ENCODE measurements around the gene KLHL20. TPM values are rescaled to one million over a fixed set of nuclear protein-coding genes. Genes with fewer than 3 reads are reported as not detected.
"Not testable (repeated sequence)": the region's sequence is repeated elsewhere in the genome, so short reads cannot be mapped to it uniquely, and the experiment has no call there.

Gene KLHL20
- total RNA-seq, 6 donors from 2014 or later: 8.5 to 37.8 (median 31.3) TPM

DNA sequence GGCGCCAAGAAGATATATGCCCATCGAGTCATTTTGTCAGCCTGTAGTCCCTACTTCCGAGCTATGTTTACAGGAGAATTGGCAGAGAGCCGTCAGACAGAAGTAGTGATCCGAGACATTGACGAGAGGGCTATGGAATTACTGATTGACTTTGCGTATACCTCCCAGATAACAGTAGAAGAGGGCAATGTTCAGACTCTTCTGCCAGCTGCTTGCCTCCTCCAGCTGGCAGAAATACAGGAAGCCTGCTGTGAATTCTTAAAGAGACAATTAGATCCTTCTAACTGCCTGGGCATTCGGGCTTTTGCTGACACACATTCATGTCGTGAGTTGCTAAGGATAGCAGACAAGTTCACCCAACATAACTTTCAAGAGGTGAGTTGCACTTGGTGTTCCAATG lies 19.1 kb downstream of the KLHL20 start:
- Histone ChIP-seq H3K27me3 (no peaks in the 10 kb centered on the region), H3K9me3 (no peaks in the 10 kb centered on the region), H3K4me3 (no peak overlapping the region), H3K36me3 (peaks cover 3 to 28% (median 16%) of the 10 kb centered on the region in 4 donors), H3K4me1 (no peaks in the 10 kb centered on the region), H3K27ac (no peak overlapping the region)
- DNase-seq: no peak
- 89 to 94% methylated on average over 9 of the region's 9 CpGs for WGBS, 2 donors
- ATAC-seq (ENCODE audit: low FRiP score in 2 of 2): no peak
- TF ChIP-seq POLR2AphosphoS5 (IDR thresholded peaks at IDR 0.05): no peak
- TF ChIP-seq, protein P1, sequence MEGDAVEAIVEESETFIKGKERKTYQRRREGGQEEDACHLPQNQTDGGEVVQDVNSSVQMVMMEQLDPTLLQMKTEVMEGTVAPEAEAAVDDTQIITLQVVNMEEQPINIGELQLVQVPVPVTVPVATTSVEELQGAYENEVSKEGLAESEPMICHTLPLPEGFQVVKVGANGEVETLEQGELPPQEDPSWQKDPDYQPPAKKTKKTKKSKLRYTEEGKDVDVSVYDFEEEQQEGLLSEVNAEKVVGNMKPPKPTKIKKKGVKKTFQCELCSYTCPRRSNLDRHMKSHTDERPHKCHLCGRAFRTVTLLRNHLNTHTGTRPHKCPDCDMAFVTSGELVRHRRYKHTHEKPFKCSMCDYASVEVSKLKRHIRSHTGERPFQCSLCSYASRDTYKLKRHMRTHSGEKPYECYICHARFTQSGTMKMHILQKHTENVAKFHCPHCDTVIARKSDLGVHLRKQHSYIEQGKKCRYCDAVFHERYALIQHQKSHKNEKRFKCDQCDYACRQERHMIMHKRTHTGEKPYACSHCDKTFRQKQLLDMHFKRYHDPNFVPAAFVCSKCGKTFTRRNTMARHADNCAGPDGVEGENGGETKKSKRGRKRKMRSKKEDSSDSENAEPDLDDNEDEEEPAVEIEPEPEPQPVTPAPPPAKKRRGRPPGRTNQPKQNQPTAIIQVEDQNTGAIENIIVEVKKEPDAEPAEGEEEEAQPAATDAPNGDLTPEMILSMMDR (IDR thresholded peaks at IDR 0.05): no peak
- no peak for TF ChIP-seq EP300 (IDR thresholded peaks at IDR 0.05)
- TF ChIP-seq POLR2A (IDR thresholded peaks at IDR 0.05): no peak

DNA sequence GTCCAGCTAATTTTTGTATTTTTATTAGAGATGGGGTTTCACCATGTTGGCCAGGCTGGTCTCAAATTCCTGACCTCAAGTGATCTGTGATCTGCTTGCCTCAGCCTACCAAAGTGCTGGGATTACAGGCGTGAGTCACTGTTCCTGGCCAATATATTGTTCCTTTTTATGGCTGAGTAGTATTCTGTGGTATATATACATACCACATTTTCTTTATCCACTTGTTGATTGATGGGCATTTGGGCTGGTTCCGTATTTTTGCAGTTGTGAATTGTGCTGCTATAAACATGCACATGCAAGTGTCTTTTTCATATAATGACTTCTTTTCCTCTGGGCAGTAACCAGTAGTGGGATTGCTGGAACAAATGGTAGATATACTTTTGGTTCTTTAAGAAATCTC lies 21.3 kb downstream of the KLHL20 start:
- not testable (repeated sequence) for H3K4me3 ChIP-seq; H3K27me3 ChIP-seq; H3K4me1 ChIP-seq; DNase-seq; H3K27ac ChIP-seq; ATAC-seq (ENCODE audit: low FRiP score in 2 of 2); H3K9me3 ChIP-seq
- peaks cover 3 to 33% (median 16%) of the 10 kb centered on the region in 4 donors for H3K36me3 ChIP-seq
- WGBS, 2 donors: 94 to 100% methylated on average over 2 of the region's 2 CpGs

DNA sequence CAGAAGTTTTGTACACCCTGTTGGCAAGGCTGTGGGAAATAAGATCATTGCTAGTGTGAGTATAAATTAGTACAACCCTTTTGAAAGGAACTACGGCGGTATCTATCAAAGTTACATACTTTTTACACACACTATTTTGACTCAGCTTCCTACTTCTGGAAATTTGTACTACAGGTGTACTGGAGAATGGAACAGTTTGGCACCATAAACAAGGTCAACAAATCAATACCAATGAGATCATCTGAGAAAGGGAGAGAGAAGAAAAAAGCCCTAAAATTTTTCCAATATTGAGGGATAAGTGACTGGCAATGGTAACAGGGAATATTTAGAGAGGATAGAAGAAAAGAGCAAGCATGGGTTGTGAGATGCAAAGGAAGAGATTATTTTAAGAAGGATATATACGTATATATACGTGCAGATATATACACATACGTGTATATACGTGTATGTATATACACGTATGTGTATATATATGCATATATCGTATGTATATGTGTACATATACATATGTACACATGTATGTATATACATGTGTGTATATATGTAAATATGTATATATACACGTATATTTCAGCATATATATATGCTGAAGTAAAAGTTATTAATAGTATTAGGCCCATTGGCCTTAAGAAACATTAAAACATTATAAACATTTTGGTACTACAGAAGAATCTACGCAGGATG lies 27.6 kb downstream of the KLHL20 start:
- no peak for DNase-seq
- WGBS, 2 donors: 96% methylated on average over 10 of the region's 10 CpGs
- Histone ChIP-seq H3K27ac (no peak overlapping the region), H3K27me3 (no peaks in the 10 kb centered on the region), H3K4me3 (no peak overlapping the region), H3K4me1 (no peaks in the 10 kb centered on the region), H3K9me3 (no peaks in the 10 kb centered on the region), H3K36me3 (peaks cover 2 to 19% (median 4%) of the 10 kb centered on the region in 4 donors)
- ATAC-seq (ENCODE audit: low FRiP score in 2 of 2): no peak
- no peak for TF ChIP-seq POLR2A (IDR thresholded peaks at IDR 0.05)
- no peak for TF ChIP-seq POLR2AphosphoS5 (IDR thresholded peaks at IDR 0.05)
- TF ChIP-seq EP300 (IDR thresholded peaks at IDR 0.05): no peak
- TF ChIP-seq, protein P1 (IDR thresholded peaks at IDR 0.05): no peak

DNA sequence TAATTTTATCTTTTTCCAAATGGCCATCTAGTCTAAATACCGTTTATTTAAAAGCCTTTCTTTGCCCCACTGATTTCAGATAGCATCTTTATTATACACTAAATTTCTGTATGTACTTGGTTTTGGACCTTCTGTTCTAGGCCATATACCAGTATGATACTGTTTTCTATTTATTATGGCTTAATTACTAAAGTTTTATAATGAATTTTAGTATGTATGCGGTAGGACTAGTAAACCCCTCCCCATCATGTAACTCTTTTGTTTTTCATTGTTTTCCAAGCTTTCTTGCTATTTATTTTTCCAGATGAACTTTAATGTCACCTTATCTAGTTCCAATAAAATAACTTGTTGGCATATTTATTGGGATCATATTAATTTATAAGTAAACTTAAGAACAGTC lies 29.9 kb downstream of the KLHL20 start:
- 94 to 97% methylated on average over 2 of the region's 2 CpGs for WGBS, 2 donors
- no peak for DNase-seq
- ATAC-seq (ENCODE audit: low FRiP score in 2 of 2): no peak
- TF ChIP-seq EP300 (IDR thresholded peaks at IDR 0.05) (no peak), POLR2AphosphoS5 (IDR thresholded peaks at IDR 0.05) (no peak), POLR2A (IDR thresholded peaks at IDR 0.05) (no peak)
- TF ChIP-seq, protein P1 (IDR thresholded peaks at IDR 0.05): no peak
- Histone ChIP-seq H3K27ac (no peak overlapping the region), H3K9me3 (no peaks in the 10 kb centered on the region), H3K36me3 (peaks cover 2 to 19% (median 4%) of the 10 kb centered on the region in 4 donors), H3K27me3 (no peaks in the 10 kb centered on the region), H3K4me1 (no peaks in the 10 kb centered on the region), H3K4me3 (no peak overlapping the region)

DNA sequence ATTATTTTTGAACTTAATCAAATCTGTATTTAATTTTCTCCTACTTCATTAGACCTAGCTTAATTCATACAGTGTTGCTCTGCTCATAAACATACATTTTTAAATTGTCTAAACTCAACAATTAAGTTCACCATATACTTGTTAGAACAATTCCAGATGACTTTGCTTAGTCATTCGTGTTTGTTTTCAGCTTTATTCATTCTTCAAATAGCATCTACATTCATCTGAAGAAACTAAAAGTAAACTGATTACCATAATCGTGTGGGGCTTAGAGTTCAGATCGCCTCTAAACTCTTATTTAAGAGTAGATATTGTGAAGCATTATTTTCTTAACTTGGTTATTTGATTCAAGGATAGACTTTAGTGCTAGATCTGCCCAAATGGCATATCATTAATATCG lies 34.4 kb downstream of the KLHL20 start:
- ATAC-seq (ENCODE audit: low FRiP score in 2 of 2): no peak
- WGBS, 2 donors: 95 to 96% methylated on average over 4 of the region's 4 CpGs

More for the DNA sequence above, 34.4 kb downstream of the KLHL20 start:
- Histone ChIP-seq H3K27me3 (no peaks in the 10 kb centered on the region), H3K4me3 (no peak overlapping the region), H3K36me3 (peaks cover 11 to 30% (median 20%) of the 10 kb centered on the region in 4 donors), H3K9me3 (no peaks in the 10 kb centered on the region), H3K27ac (no peak overlapping the region), H3K4me1 (no peaks in the 10 kb centered on the region)
- no peak for TF ChIP-seq POLR2A (IDR thresholded peaks at IDR 0.05)
- TF ChIP-seq, protein P1 (IDR thresholded peaks at IDR 0.05): no peak
- TF ChIP-seq EP300 (IDR thresholded peaks at IDR 0.05): no peak
- TF ChIP-seq POLR2AphosphoS5 (IDR thresholded peaks at IDR 0.05): no peak
- no peak for DNase-seq
